Lung (tissue), 12 donors: ENCODE data around the gene PRAMEF1. TPM values are rescaled to one million over a fixed set of nuclear protein-coding genes. Genes with fewer than 3 reads are reported as not detected.

Experiments
- ATAC-seq: fragments of 200-7000 bp; cut with Tn5 transposase; one replicate; pipeline ENCODE4 v1.9.1; 2020; ENCODE audit warnings: moderate number of reproducible peaks; ENCODE audit not compliant: insufficient read depth, low FRiP score
- DNase-seq, 3 donors: peaks; one replicate each; pipeline ENCODE4 v3.0.0-alpha.2; 2013 to 2017
- H3K27ac ChIP-seq, 2 donors: one replicate each; pipeline ENCODE4 v1.5.1; 2013; ENCODE audit warnings: mild to moderate bottlenecking in 2 of 2, moderate library complexity in 2 of 2, control low read depth in 1 of 2, inconsistent platforms in 1 of 2, low read depth in 1 of 2, low read length in 1 of 2
- H3K27me3 ChIP-seq, 3 donors: one replicate each; pipeline ENCODE4 v1.5.1; 2013; ENCODE audit warnings: low read length in 2 of 3; ENCODE audit not compliant: control insufficient read depth in 3 of 3, insufficient read depth in 3 of 3
- H3K36me3 ChIP-seq, 4 donors: one replicate each; pipeline ENCODE4 v1.5.1; 2013; ENCODE audit warnings: low read length in 4 of 4, mild to moderate bottlenecking in 1 of 4, moderate library complexity in 1 of 4; ENCODE audit not compliant: control insufficient read depth in 4 of 4, insufficient read depth in 4 of 4
- H3K4me1 ChIP-seq, 5 donors: one replicate each; pipeline ENCODE4 v1.5.1; 2013; ENCODE audit warnings: low read length in 5 of 5, mild to moderate bottlenecking in 2 of 5, moderate library complexity in 1 of 5; ENCODE audit not compliant: control insufficient read depth in 5 of 5, insufficient read depth in 5 of 5
- H3K4me3 ChIP-seq: one replicate; pipeline ENCODE4 v1.5.1; 2013; ENCODE audit warnings: mild to moderate bottlenecking, control low read depth, moderate library complexity
- H3K9ac ChIP-seq, 2 donors: one replicate each; pipeline ENCODE4 v1.5.1; 2013; ENCODE audit warnings: low read length in 2 of 2, control low read depth in 1 of 2; ENCODE audit not compliant: insufficient read depth in 1 of 2
- H3K9me3 ChIP-seq, 4 donors: one replicate each; pipeline ENCODE4 v1.5.1; 2013; ENCODE audit warnings: low read length in 3 of 4, mild to moderate bottlenecking in 1 of 4, moderate library complexity in 1 of 4; ENCODE audit not compliant: control insufficient read depth in 4 of 4, insufficient read depth in 3 of 4
- WGBS, 2 donors: extraction: QIAGEN DNeasy Blood & Tissue Kit; methylation state at CpG; one replicate each; pipeline ENCODE4 v1.1.7; 2013; 5-methylcytosine and 5-hydroxymethylcytosine counted together
- polyA plus RNA-seq, 2 donors: library from polyadenylated mRNA; stranded (reverse); fragments of 200-250 nt; gene quantifications; one replicate each; pipeline ENCODE4 v1.2.1, GENCODE V29; 2013
- total RNA-seq, 2 donors: library from RNA; depleted of rRNA in 1 of 2; stranded (reverse); fragments of >200 nt in 1 of 2; gene quantifications; one replicate each; pipeline ENCODE4 v1.2.1, GENCODE V29; 2014 to 2021
- TF ChIP-seq, protein P1 (sequence below): IDR thresholded peaks from 2 replicates; pipeline ENCODE4 v1.5.1; 2012; ENCODE audit warnings: mild to moderate bottlenecking; ENCODE audit errors: control extremely low read depth, extremely low read depth
- donor health status: control.
- donor health status: control.
- donor health status: Bipolar disorder and iron deficiency.
- donor health status: healthy.
- donor health status: DM: yes; HTN: yes; CAD: no.

PRAMEF1 gene
- total and polyA plus RNA-seq, 4 donors = not detected

DNA sequence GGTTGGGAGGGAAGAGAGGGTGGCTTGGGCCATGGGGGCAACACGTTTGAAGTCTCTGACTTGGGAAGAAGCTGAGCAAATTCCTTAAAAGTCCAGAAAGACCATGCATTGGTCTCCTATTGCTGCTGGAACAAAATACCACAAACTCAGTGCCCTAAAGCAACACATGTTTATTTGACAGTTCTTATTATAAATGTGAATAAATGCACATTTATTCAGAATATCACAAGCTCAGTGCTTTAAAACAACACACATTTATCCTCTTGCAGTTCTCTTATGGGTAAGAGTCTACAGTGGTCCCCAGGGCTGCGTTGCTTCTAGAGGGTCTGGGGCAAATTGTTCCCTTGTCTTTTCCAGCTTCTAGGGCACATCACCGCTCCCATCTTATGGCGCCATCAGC, 27.7 kb upstream of the PRAMEF1 start:
- H3K9ac ChIP-seq = no peak overlapping the region
- H3K4me1 ChIP-seq = no peaks in the 10 kb centered on the region
- 72 to 85% methylated on average over 4 of the region's 4 CpGs for WGBS, 2 donors
- H3K36me3 ChIP-seq = no peaks in the 10 kb centered on the region
- peaks cover 0 to 4% (median 0%) of the 10 kb centered on the region in 3 donors for H3K27me3 ChIP-seq
- DNase-seq (no peak), ATAC-seq (no peak)
- no peak overlapping the region for H3K4me3 ChIP-seq
- TF ChIP-seq, protein P1, sequence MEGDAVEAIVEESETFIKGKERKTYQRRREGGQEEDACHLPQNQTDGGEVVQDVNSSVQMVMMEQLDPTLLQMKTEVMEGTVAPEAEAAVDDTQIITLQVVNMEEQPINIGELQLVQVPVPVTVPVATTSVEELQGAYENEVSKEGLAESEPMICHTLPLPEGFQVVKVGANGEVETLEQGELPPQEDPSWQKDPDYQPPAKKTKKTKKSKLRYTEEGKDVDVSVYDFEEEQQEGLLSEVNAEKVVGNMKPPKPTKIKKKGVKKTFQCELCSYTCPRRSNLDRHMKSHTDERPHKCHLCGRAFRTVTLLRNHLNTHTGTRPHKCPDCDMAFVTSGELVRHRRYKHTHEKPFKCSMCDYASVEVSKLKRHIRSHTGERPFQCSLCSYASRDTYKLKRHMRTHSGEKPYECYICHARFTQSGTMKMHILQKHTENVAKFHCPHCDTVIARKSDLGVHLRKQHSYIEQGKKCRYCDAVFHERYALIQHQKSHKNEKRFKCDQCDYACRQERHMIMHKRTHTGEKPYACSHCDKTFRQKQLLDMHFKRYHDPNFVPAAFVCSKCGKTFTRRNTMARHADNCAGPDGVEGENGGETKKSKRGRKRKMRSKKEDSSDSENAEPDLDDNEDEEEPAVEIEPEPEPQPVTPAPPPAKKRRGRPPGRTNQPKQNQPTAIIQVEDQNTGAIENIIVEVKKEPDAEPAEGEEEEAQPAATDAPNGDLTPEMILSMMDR = no peak
- H3K9me3 ChIP-seq = no peaks in the 10 kb centered on the region
- no peak overlapping the region for H3K27ac ChIP-seq

GRCh38 chr1:12764016-12764415, 27.2 kb upstream of the PRAMEF1 start:
- Histone ChIP-seq H3K9me3 (no peaks in the 10 kb centered on the region), H3K4me1 (no peaks in the 10 kb centered on the region), H3K4me3 (no peak overlapping the region), H3K27me3 (peaks cover 0 to 4% (median 0%) of the 10 kb centered on the region in 3 donors), H3K36me3 (no peaks in the 10 kb centered on the region), H3K9ac (no peak overlapping the region), H3K27ac (no peak overlapping the region)
- 63 to 71% methylated on average over 5 of the region's 5 CpGs for WGBS, 2 donors
- no peak for DNase-seq
- ATAC-seq = no peak
- TF ChIP-seq, protein P1 = no peak

DNA sequence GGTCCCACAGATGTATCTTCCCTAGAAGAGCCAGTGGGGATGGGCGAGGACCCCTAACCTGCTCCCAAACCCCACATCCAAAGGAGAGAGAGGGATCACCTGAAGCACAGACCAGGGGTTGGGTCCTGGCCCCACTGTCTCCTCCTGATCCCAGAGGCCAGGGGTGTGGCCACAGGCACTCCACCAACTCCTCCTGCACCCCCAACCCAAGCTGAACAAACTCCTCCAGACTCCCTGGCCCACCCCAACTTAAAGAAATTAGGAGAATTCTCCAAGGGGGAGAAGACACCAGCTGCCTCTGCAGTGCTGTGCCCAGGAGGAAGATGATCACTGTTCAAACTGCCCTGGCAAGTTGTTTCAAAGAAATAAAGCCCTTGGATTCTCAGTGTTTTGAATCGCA, 22.2 kb upstream of the PRAMEF1 start:
- 64 to 75% methylated on average over 2 of the region's 2 CpGs for WGBS, 2 donors
- no peak for DNase-seq
- H3K9me3 ChIP-seq = peaks cover 0 to 2% (median 0%) of the 10 kb centered on the region in 4 donors

More for the DNA sequence above, 22.2 kb upstream of the PRAMEF1 start:
- no peak overlapping the region for H3K9ac ChIP-seq
- TF ChIP-seq, protein P1 = no peak
- H3K27ac ChIP-seq = no peak overlapping the region
- no peaks in the 10 kb centered on the region for H3K4me1 ChIP-seq
- H3K4me3 ChIP-seq = no peak overlapping the region
- ATAC-seq = no peak
- H3K36me3 ChIP-seq = no peaks in the 10 kb centered on the region
- no peaks in the 10 kb centered on the region for H3K27me3 ChIP-seq
